Measurements from ENCODE around the gene CRIP2. TPM values are rescaled to one million over a fixed set of nuclear protein-coding genes. Genes with fewer than 3 reads are reported as not detected.

Gene CRIP2
- total and polyA plus RNA-seq, 2 of the 8 experiments (the other 6 are each of a cell fraction or from before 2014, with no cell fraction given), result 4.2 to 13.5 TPM

- no peak for TF ChIP-seq ATF2 (IDR thresholded peaks at IDR 0.05; ENCODE audit: low read length)
- no peak for TF ChIP-seq NRF1 (IDR thresholded peaks at IDR 0.05; ENCODE audit: low read depth, low read length)
- no peak for TF ChIP-seq ZNF274 (IDR thresholded peaks at IDR 0.05; ENCODE audit: borderline replicate concordance, extremely low read depth, low read length)
- TF ChIP-seq SIRT6 (IDR thresholded peaks at IDR 0.05; ENCODE audit: low read length), result no peak
- no peak for TF ChIP-seq CHD2 (IDR thresholded peaks at IDR 0.05; ENCODE audit: low read length)
- TF ChIP-seq CREB1 (IDR thresholded peaks at IDR 0.05), result 0 out of 2 replicates have a peak, but pooled peaks have one; percentile 25
- TF ChIP-seq TBP (IDR thresholded peaks at IDR 0.05; ENCODE audit: low read depth, low read length), result no peak
- no peak for TF ChIP-seq RFX5 (IDR thresholded peaks at IDR 0.05; ENCODE audit: borderline replicate concordance, low read depth, low read length)
- TF ChIP-seq E2F6 (IDR thresholded peaks at IDR 0.05), result peak; percentile 84
- TF ChIP-seq TCF12 (IDR thresholded peaks at IDR 0.05; ENCODE audit: low read depth, low read length), result no peak
- no peak for TF ChIP-seq BACH1 (IDR thresholded peaks at IDR 0.05; ENCODE audit: low read length)
- TF ChIP-seq CBX5 (IDR thresholded peaks at IDR 0.05; ENCODE audit: low read depth, low read length), result no peak
- no peak for TF ChIP-seq PHF8 (conservative IDR thresholded peaks at IDR 0.05; ENCODE audit: low read depth, low read length)
- TF ChIP-seq EZH2 (IDR thresholded peaks at IDR 0.05; ENCODE audit: low read depth, low read length, severe bottlenecking), result no peak
- TF ChIP-seq RXRA (IDR thresholded peaks at IDR 0.05; ENCODE audit: insufficient read depth, low read depth, low read length), result no peak
- TF ChIP-seq SRF (IDR thresholded peaks at IDR 0.05; ENCODE audit: low read depth, low read length), result no peak
- TF ChIP-seq KDM1A (IDR thresholded peaks at IDR 0.05; ENCODE audit: borderline replicate concordance, low read length), result no peak
- TF ChIP-seq SAP30 (IDR thresholded peaks at IDR 0.05; ENCODE audit: insufficient read depth, insufficient replicate concordance, low read length), result no peak
These were observed 53.4 kb downstream of the CRIP2 start (continued) for GRCh38 chr14:105527826-105528585.
